NOMO-1 treated with dmso at 0.1 percent for 144 hours (cell line): Measurements from ENCODE around the gene TCF7L2.

Experiments
- DNase-seq: peaks from one replicate; lab custom pipeline; 2025; ENCODE audit not compliant: unreplicated experiment; lab: John Stamatoyannopoulos, UW

The TCF7L2 gene

DNA sequence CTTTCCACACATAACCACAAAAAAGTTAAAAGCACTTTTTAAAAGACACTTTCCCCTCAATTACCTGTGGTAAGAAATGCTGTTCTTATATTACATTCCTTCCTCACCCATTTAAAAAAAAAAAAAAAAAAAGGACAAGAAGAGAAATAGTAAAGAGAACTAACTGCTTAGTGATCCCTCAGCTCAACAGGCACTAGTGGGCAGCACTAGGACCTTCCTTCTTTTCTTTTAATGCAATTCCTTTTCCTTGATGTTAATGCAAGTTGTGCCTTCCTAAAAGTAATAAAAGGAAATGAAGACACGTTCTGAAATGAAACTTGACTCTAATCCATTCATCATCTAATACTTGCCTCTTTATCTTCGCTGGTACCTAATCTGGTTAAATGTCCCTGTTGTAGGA is 189.7 kb downstream of the TCF7L2 start:
- no peak for DNase-seq

GRCh38 chr10:113140143-113141011 is 190.3 kb downstream of the TCF7L2 start:
- no peak for DNase-seq

DNA sequence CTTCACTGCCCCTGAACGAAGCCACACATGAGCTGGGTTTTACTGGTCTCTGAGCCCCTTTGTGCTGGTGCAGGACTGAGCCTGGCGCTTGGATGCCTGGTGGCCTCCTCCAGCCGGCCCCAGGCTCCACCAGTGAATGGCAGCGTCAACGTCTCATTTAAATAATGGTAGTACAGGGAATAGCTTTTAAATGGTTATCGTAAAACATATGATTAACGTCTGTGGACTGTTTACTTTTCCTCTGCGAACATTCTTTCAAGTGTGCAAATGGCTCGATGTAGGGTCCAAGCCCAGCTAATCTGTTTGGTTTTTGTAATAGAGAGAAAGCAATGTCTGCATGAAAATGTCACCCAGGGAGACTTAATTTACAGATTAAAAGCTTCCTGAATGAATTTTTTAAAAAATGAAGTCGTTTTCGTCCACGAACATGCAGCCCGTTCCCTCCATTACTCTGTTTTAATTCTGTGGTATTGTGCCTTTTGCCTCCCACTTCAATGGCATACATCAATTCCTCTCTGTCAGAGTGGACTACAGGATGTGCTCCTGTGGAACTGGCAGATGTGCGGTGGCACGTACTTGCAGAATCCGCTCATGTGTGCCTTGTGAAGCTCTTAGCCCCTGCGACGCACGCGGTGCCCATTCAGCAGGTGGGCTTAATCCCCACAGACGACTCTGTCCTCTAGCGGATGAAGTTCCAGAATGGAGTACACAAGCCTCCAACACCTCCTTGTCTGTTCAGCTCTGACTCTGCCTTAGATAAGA is 192.7 kb downstream of the TCF7L2 start:
- DNase-seq, result no peak

DNA sequence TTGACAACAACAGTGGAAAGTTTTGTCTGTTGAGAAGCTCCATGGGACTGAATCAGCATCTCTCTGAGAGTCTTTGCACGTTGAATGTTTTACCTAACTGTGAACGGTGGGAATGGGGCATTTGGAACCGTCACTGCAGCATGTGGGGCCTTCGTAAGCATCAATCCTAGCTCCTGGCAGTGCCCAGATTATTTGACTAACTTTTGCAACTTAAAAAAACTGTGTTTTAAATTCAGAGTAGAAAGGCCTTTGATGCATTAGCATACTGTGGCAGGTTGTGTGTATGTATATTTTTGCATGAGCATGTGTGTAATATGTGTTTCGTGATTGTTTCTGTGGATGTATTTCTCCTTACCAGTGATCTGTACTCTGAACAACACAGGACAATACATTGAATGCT is 194.5 kb downstream of the TCF7L2 start:
- DNase-seq, result no peak

DNA sequence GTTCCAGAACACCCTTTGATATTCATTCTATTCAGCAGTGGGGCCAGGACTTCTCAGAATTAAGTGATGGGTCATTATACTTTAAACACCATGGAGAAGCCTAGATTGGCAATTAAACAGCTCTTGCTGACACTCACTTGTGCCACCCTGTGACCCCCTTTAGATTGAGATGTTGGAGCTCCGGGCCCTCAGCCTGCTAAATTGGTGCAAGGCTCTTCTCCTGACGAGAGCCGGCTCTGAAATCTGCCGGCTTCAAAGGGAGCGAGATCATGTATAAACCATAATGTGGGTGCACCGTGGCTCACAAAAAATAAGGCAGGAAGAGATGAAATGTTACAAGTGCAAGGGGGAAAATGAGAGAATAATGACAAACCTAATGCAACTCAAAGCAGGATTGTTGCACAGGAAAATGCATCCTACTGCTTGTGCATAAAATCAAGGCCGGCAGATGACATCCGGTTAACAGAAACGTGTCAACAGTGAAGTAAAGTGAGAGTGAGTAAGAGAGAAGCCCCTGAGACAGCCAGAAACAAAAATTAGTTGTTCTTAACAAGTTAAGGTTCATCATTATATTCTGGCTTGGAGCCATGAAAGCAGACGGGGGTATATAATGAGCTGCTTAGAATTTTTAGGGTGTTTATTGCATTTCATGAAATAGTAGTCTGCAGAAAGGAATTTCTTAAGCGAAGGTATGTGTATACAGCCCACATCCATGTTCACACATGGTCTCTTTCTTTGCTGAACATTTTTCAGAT is 198.2 kb downstream of the TCF7L2 start:
- no peak for DNase-seq

- no peak for DNase-seq
These were observed 198.9 kb downstream of the TCF7L2 start for GRCh38 chr10:113148901-113149300.

- DNase-seq, result no peak
These were observed 199.6 kb downstream of the TCF7L2 start for GRCh38 chr10:113149626-113150025.

GRCh38 chr10:113151190-113151666 is 201.2 kb downstream of the TCF7L2 start:
- no peak for DNase-seq

GRCh38 chr10:113153493-113154102 is 203.6 kb downstream of the TCF7L2 start:
- DNase-seq, result no peak

DNA sequence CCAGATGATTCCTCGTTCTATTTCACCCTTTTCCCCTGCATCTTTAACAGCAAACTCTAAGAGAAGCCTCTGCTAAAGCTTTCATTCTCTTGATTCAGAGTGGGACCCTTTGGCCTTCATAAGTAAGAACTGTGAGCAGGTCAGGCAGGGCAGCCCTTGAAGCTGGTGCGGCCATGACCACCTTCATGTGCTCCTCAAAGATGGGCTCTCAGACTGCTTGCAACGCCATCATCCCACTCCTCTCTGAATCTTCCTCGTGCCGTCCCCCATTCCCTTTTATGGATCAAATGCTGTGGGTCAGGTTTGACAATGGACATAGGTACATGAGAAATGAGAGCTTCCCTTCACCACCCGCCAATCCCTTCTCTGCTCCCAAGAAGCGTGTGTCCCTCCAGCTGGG is 207.4 kb downstream of the TCF7L2 start:
- no peak for DNase-seq

- no peak for DNase-seq
These were observed 208.1 kb downstream of the TCF7L2 start for GRCh38 chr10:113158183-113158582.

DNA sequence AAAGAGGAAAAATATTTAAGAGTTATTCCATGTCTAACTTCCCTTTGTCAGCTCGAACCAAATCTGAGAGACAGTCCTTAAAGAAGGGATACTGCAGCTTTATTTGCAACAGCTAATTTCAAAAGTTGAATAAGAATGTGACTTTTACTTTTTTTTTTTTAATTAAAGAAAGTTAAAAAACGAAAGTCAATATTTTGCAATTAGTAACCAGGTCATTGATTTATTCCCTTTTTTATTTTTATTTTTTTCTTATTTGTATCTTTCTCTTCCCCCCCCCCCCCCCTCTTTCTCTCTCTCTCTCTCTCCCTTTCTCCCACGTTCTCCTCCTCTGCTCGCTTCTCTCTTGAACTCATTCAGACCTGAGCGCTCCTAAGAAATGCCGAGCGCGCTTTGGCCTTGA is 209.5 kb downstream of the TCF7L2 start:
- no peak for DNase-seq

DNA sequence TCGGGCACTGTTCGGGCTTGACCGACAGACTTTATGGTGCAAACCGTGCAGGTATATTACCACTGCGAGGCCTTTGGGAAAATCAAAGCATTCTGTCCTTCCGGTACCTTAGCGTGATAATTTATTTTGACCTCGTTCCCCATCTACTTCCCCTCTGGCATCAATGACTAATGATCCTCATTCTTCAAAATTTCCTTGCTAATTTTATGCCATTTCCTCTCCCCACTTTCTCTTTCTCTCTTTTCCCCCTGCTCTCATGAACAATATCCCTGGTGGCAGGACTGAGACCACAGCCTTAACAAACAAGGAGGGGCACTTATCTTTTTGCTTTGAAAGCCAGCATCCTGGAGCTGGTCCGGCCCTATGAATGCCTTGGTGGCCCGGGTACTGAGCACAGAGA is 210.6 kb downstream of the TCF7L2 start:
- no peak for DNase-seq

- no peak for DNase-seq
These were observed 211.0 kb downstream of the TCF7L2 start for GRCh38 chr10:113161066-113161465.

DNA sequence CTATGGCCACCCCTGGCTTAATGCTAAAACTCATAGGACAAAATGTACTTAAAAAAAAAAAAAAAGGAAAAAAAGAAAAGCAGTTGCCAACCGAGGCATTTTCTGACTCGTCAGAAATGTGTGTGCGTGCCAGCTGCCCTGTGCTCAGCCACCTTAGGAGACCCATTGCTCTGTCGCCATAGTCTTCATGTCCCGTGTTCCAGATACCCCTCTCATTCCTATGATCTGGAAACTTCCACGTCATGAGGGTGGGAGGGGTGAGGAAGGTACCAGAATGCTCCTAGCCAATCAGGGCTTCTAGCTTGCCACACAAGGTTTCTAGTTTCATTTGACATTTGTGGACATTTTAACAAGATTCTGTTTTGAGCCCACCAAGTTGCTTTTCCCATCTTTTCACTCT is 212.9 kb downstream of the TCF7L2 start:
- no peak for DNase-seq

- no peak for DNase-seq
These were observed 215.6 kb downstream of the TCF7L2 start for GRCh38 chr10:113165673-113166072.

GRCh38 chr10:113167702-113168101 is 217.7 kb downstream of the TCF7L2 start:
- DNase-seq, result no peak

DNA sequence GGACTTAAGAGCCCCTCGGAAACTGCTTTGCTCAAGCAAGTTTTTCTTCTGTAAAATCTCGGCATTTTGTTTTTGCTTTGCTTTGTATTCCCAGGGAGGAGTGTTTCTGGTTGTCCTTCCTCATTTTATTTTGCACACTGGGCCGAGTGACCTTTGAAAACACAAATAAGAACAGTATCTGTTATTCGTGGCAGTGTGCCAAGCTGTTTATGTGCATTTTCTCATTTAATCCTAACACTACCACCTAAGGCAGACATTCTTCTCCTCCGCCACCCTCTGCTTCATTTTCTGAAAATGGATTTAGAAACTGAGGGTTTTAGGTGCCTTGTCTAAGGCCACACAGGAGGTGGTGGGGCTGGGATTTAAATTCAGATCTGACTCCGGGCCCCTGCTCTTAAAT is 218.5 kb downstream of the TCF7L2 start:
- DNase-seq, result no peak

DNA sequence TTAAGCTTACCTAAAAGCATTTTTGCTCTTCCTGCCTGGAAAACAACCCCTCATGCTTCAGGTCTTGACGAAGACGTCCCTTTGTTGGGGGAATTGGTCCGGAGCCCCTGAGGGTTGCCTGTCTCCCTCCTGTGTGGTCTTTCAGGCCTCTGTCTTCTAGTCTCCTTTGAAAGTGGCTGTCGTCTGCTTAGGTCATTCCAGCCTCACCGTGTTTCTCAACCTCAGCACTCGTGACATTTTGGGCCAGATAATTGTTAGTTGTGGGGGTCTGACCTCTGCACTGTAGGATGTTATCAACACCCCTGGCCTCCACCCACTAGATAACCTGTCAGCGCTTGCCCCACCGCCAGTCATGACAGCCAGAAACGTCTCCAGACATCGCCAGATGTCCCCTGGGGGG is 219.1 kb downstream of the TCF7L2 start:
- no peak for DNase-seq

- no peak for DNase-seq
These were observed 219.9 kb downstream of the TCF7L2 start for GRCh38 chr10:113169853-113170460.

- DNase-seq, result no peak
These were observed 221.6 kb downstream of the TCF7L2 start for GRCh38 chr10:113171662-113172061.
